ENCODE measurements around the gene OBP2B. TPM values are rescaled to one million over a fixed set of nuclear protein-coding genes. Genes with fewer than 3 reads are reported as not detected.

The OBP2B gene
- total and polyA plus RNA-seq, 2 experiments from 2014 or later, result not detected

DNA sequence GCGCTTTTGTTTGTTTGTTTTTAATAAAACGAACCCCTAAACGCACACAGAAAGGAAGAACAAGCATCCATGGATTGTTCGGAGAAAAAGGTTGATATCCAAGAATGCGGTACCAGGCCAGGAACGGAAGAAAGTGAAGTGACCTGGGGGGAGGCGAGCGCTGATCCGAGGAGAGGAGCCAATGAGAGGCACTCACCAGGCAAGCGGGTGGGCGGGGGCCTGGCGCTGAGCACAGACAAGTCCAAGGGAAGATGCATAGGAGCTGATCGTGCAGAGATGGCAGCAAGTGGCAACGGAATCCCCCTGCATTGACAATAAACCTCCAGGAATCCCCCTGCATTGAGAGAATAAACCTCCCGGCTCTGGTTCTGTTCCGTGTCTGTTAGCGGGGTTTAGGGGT lies 8.4 kb downstream of the OBP2B start (continued):
- TF ChIP-seq, protein P1, sequence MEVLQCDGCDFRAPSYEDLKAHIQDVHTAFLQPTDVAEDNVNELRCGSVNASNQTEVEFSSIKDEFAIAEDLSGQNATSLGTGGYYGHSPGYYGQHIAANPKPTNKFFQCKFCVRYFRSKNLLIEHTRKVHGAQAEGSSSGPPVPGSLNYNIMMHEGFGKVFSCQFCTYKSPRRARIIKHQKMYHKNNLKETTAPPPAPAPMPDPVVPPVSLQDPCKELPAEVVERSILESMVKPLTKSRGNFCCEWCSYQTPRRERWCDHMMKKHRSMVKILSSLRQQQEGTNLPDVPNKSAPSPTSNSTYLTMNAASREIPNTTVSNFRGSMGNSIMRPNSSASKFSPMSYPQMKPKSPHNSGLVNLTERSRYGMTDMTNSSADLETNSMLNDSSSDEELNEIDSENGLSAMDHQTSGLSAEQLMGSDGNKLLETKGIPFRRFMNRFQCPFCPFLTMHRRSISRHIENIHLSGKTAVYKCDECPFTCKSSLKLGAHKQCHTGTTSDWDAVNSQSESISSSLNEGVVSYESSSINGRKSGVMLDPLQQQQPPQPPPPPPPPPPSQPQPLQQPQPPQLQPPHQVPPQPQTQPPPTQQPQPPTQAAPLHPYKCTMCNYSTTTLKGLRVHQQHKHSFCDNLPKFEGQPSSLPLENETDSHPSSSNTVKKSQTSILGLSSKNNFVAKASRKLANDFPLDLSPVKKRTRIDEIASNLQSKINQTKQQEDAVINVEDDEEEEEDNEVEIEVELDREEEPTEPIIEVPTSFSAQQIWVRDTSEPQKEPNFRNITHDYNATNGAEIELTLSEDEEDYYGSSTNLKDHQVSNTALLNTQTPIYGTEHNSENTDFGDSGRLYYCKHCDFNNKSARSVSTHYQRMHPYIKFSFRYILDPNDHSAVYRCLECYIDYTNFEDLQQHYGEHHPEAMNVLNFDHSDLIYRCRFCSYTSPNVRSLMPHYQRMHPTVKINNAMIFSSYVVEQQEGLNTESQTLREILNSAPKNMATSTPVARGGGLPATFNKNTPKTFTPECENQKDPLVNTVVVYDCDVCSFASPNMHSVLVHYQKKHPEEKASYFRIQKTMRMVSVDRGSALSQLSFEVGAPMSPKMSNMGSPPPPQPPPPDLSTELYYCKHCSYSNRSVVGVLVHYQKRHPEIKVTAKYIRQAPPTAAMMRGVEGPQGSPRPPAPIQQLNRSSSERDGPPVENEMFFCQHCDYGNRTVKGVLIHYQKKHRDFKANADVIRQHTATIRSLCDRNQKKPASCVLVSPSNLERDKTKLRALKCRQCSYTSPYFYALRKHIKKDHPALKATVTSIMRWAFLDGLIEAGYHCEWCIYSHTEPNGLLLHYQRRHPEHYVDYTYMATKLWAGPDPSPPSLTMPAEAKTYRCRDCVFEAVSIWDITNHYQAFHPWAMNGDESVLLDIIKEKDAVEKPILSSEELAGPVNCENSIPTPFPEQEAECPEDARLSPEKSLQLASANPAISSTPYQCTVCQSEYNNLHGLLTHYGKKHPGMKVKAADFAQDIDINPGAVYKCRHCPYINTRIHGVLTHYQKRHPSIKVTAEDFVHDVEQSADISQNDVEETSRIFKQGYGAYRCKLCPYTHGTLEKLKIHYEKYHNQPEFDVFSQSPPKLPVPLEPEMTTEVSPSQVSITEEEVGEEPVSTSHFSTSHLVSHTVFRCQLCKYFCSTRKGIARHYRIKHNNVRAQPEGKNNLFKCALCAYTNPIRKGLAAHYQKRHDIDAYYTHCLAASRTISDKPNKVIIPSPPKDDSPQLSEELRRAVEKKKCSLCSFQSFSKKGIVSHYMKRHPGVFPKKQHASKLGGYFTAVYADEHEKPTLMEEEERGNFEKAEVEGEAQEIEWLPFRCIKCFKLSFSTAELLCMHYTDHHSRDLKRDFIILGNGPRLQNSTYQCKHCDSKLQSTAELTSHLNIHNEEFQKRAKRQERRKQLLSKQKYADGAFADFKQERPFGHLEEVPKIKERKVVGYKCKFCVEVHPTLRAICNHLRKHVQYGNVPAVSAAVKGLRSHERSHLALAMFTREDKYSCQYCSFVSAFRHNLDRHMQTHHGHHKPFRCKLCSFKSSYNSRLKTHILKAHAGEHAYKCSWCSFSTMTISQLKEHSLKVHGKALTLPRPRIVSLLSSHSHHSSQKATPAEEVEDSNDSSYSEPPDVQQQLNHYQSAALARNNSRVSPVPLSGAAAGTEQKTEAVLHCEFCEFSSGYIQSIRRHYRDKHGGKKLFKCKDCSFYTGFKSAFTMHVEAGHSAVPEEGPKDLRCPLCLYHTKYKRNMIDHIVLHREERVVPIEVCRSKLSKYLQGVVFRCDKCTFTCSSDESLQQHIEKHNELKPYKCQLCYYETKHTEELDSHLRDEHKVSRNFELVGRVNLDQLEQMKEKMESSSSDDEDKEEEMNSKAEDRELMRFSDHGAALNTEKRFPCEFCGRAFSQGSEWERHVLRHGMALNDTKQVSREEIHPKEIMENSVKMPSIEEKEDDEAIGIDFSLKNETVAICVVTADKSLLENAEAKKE (CRISPR knock-in tag; IDR thresholded peaks at IDR 0.05), result no peak
- TF ChIP-seq, protein P2, sequence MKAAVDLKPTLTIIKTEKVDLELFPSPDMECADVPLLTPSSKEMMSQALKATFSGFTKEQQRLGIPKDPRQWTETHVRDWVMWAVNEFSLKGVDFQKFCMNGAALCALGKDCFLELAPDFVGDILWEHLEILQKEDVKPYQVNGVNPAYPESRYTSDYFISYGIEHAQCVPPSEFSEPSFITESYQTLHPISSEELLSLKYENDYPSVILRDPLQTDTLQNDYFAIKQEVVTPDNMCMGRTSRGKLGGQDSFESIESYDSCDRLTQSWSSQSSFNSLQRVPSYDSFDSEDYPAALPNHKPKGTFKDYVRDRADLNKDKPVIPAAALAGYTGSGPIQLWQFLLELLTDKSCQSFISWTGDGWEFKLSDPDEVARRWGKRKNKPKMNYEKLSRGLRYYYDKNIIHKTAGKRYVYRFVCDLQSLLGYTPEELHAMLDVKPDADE (IDR thresholded peaks at IDR 0.05), result no peak
- TF ChIP-seq EZH2 (IDR thresholded peaks at IDR 0.05; ENCODE audit: low read depth, unreplicated experiment), result no peak
- no peak for TF ChIP-seq POLR2AphosphoS5 (IDR thresholded peaks at IDR 0.05; ENCODE audit: low read depth)
- no peak for TF ChIP-seq STAT1 (IDR thresholded peaks at IDR 0.05; ENCODE audit: unreplicated experiment)
- no peak for TF ChIP-seq ZNF331 (CRISPR knock-in tag; IDR thresholded peaks at IDR 0.05; ENCODE audit: low read depth)
- TF ChIP-seq CREB1 (CRISPR knock-in tag; IDR thresholded peaks at IDR 0.05; ENCODE audit: low read depth), result no peak
- TF ChIP-seq JUNB (IDR thresholded peaks at IDR 0.05; ENCODE audit: unreplicated experiment), result no peak

Measured in GM23338 (cell line).